ENCODE results near the gene XRCC4.

The XRCC4 gene

GRCh38 chr5:83341815-83342334, 264.5 kb downstream of the XRCC4 start:
- TF ChIP-seq, protein P1, sequence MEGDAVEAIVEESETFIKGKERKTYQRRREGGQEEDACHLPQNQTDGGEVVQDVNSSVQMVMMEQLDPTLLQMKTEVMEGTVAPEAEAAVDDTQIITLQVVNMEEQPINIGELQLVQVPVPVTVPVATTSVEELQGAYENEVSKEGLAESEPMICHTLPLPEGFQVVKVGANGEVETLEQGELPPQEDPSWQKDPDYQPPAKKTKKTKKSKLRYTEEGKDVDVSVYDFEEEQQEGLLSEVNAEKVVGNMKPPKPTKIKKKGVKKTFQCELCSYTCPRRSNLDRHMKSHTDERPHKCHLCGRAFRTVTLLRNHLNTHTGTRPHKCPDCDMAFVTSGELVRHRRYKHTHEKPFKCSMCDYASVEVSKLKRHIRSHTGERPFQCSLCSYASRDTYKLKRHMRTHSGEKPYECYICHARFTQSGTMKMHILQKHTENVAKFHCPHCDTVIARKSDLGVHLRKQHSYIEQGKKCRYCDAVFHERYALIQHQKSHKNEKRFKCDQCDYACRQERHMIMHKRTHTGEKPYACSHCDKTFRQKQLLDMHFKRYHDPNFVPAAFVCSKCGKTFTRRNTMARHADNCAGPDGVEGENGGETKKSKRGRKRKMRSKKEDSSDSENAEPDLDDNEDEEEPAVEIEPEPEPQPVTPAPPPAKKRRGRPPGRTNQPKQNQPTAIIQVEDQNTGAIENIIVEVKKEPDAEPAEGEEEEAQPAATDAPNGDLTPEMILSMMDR (IDR thresholded peaks at IDR 0.05; ENCODE audit: low read depth, low read length, missing control alignments), result no peak

GRCh38 chr5:83342465-83342864, 265.1 kb downstream of the XRCC4 start:
- no peak overlapping the region for H3K4me3 ChIP-seq (replicated peaks; ENCODE audit: low read depth, low read length)
- TF ChIP-seq, protein P1 (IDR thresholded peaks at IDR 0.05; ENCODE audit: low read depth, low read length, missing control alignments), result no peak
- no peak for DNase-seq (ENCODE audit: extremely low read depth, low read depth)

More at GRCh38 chr5:83341815-83342334, 264.5 kb downstream of the XRCC4 start:
- DNase-seq (ENCODE audit: extremely low read depth, low read depth), result no peak
- H3K4me3 ChIP-seq (replicated peaks; ENCODE audit: low read depth, low read length), result no peak overlapping the region

DNA sequence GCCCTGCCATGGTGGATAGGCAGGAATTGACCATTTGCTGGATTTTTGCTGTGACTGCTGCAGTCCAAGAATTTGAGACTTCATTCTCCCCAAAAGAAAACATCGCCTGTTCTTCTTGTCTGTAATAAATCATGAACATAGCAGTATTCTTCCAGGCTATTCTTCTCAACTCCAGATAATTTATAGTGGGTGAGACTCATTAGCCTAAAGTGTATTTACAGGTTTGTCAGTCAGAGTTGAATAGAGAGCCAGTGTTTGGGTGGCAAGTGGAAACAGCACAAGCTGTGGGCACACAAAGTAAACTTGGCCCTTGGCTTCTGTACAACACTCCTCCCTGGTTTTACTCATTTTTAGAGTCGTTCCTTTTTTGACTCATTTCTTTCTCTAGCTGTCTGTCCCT, 266.0 kb downstream of the XRCC4 start:
- H3K4me3 ChIP-seq (replicated peaks; ENCODE audit: low read depth, low read length), result no peak overlapping the region
- TF ChIP-seq, protein P1 (IDR thresholded peaks at IDR 0.05; ENCODE audit: low read depth, low read length, missing control alignments), result no peak
- DNase-seq (ENCODE audit: extremely low read depth, low read depth), result no peak

GRCh38 chr5:83345423-83345822, 268.1 kb downstream of the XRCC4 start:
- no peak for DNase-seq (ENCODE audit: extremely low read depth, low read depth)
- H3K4me3 ChIP-seq (replicated peaks; ENCODE audit: low read depth, low read length), result no peak overlapping the region
- TF ChIP-seq, protein P1 (IDR thresholded peaks at IDR 0.05; ENCODE audit: low read depth, low read length, missing control alignments), result no peak

- TF ChIP-seq, protein P1 (IDR thresholded peaks at IDR 0.05; ENCODE audit: low read depth, low read length, missing control alignments), result no peak
- H3K4me3 ChIP-seq (replicated peaks; ENCODE audit: low read depth, low read length), result no peak overlapping the region
- DNase-seq (ENCODE audit: extremely low read depth, low read depth), result no peak
Measured at GRCh38 chr5:83348281-83348780, 271.0 kb downstream of the XRCC4 start.

DNA sequence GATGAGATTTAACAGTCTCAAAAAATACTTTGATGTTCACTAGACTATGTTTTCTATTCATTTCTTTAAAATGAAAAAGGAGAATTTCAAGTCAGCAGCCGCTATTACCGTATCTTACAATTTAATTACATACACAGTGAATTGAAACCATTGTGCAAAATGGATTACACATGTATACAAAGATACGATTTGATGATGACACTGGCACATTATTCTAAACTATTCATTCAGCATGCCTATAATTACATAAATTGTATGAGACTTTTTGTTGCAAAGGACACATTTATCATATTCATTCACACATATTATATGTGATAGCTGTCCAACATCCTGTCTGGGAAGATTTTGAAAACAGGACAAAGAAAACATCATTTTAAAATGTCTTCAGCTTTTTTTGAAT, 275.9 kb downstream of the XRCC4 start:
- TF ChIP-seq, protein P1 (IDR thresholded peaks at IDR 0.05; ENCODE audit: low read depth, low read length, missing control alignments), result no peak
- no peak overlapping the region for H3K4me3 ChIP-seq (replicated peaks; ENCODE audit: low read depth, low read length)
- DNase-seq (ENCODE audit: extremely low read depth, low read depth), result no peak

GRCh38 chr5:83353774-83354173, 276.4 kb downstream of the XRCC4 start:
- H3K4me3 ChIP-seq (replicated peaks; ENCODE audit: low read depth, low read length), result no peak overlapping the region
- no peak for DNase-seq (ENCODE audit: extremely low read depth, low read depth)
- TF ChIP-seq, protein P1 (IDR thresholded peaks at IDR 0.05; ENCODE audit: low read depth, low read length, missing control alignments), result no peak
